SKM-1 (cell line): ENCODE data around the gene PUS3.
A peak's percentile ranks its signal among the peaks of the same experiment; 100 is the strongest.

ENCODE experiments used
- DNase-seq: peaks from one replicate; lab custom pipeline; 2025; ENCODE audit not compliant: unreplicated experiment; lab: John Stamatoyannopoulos, UW

PUS3 gene

GRCh38 chr11:125902927-125903710 is at the start of gene PUS3:
Gene PUS3, minus strand, starts transcription at chr11:125903206. Its CDS starts 6,922 bp downstream, at chr11:125896284.
- peak; percentile 81 for DNase-seq

- no peak for DNase-seq
Measured at GRCh38 chr11:125952559-125952958, 49.6 kb upstream of the PUS3 start.

- DNase-seq = no peak
Measured at GRCh38 chr11:125951731-125952130, 48.7 kb upstream of the PUS3 start.

GRCh38 chr11:125950696-125951651 is 48.0 kb upstream of the PUS3 start:
- no peak for DNase-seq

- no peak for DNase-seq
Measured at GRCh38 chr11:125950178-125950490, 47.1 kb upstream of the PUS3 start.

- DNase-seq = no peak
Measured at GRCh38 chr11:125949271-125950177, 46.5 kb upstream of the PUS3 start.

- DNase-seq = no peak
Measured at GRCh38 chr11:125948278-125949051, 45.5 kb upstream of the PUS3 start.

- DNase-seq = no peak
Measured at GRCh38 chr11:125947419-125948277, 44.6 kb upstream of the PUS3 start.

- DNase-seq = no peak
Measured at GRCh38 chr11:125946712-125947418, 43.9 kb upstream of the PUS3 start.

GRCh38 chr11:125945797-125946520 is 43.0 kb upstream of the PUS3 start, which contains the start of gene VSIG10L2:
Gene VSIG10L2, plus strand, starts transcription at chr11:125946044. Its CDS starts 12 bp downstream, at chr11:125946056.
- DNase-seq = no peak

- no peak for DNase-seq
Measured at GRCh38 chr11:125945011-125945796, 42.2 kb upstream of the PUS3 start.

GRCh38 chr11:125944350-125945010 is 41.5 kb upstream of the PUS3 start:
- DNase-seq = no peak

- DNase-seq = no peak
Measured at GRCh38 chr11:125943661-125944349, 40.8 kb upstream of the PUS3 start.

GRCh38 chr11:125942771-125943428 is 39.9 kb upstream of the PUS3 start:
- DNase-seq = no peak
